GM12891 (cell line): ENCODE results near the gene PCNT.
"Not testable (repeated sequence)": the region's sequence is repeated elsewhere in the genome, so short reads cannot be mapped to it uniquely, and the experiment has no call there.

ENCODE experiments used
- POLR2A ChIP-seq: IDR thresholded peaks from 2 replicates; pipeline ENCODE4 v1.6.1; 2011; ENCODE audit warnings: low read depth, low read length, control low read depth
- POLR2AphosphoS5 ChIP-seq: IDR thresholded peaks from 2 replicates; pipeline ENCODE4 v1.6.1; 2011; ENCODE audit warnings: low read depth, low read length, control low read depth
- TAF1 ChIP-seq: IDR thresholded peaks from 2 replicates; pipeline ENCODE4 v1.6.1; 2011; ENCODE audit warnings: low read depth, low read length, control low read depth

GRCh38 chr21:46310260-46310659 is 13.7 kb upstream of the PCNT start:
- not testable (repeated sequence) for TF ChIP-seq POLR2AphosphoS5, POLR2A, TAF1
